ENCODE data around the gene NUDCD2. TPM values are rescaled to one million over a fixed set of nuclear protein-coding genes. Genes with fewer than 3 reads are reported as not detected.

The NUDCD2 gene
- total and polyA plus RNA-seq, 2 donors (not counting 3 experiments of a cell fraction or from before 2014, with no cell fraction given), result 3.9 to 50.3 TPM

DNA sequence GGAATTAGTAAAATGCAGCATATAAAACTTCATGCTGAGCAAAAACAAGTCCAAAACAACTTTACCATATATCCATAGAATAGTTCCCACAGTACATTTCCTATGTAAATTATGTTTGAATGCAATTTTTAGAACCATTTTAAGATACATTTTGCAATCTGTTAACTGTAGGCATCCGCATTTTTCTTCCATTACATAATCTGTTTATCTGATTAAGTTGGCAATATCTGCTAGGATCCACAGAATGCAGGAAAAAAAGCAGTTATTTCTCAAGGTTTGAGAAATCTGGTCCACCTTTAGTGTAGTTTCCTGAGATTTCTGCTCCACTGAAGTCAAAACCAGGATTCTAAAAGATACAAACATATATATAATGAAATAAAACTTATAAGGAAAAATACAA lies 6.2 kb downstream of the NUDCD2 start:
- Histone ChIP-seq H3K9me3 (replicated peaks; ENCODE audit: control insufficient read depth, insufficient read depth, low read length) (no peaks in the 10 kb centered on the region), H2AFZ (ENCODE audit: low read depth, low read length) (no peak overlapping the region), H3K27me3 (ENCODE audit: control insufficient read depth in 2 of 2, insufficient read depth in 2 of 2, low read length in 2 of 2) (no peaks in the 10 kb centered on the region), H3K4me1 (ENCODE audit: control insufficient read depth, extremely low read depth, insufficient read depth, low read length) (peaks cover 12% of the 10 kb centered on the region), H3K27ac (ENCODE audit: insufficient read depth, low read depth, low read length) (no peak overlapping the region), H4K20me1 (replicated peaks; ENCODE audit: control insufficient read depth, extremely low read depth, insufficient read depth, low read length) (no peaks in the 10 kb centered on the region), H3K9me1 (replicated peaks; ENCODE audit: control insufficient read depth, extremely low read depth, insufficient read depth, low read length) (no peaks in the 10 kb centered on the region), H3K79me2 (ENCODE audit: control insufficient read depth, insufficient read depth, low read length) (peaks cover 13% of the 10 kb centered on the region), H3K9ac (replicated peaks; ENCODE audit: extremely low read depth, insufficient read depth, low read length) (no peak overlapping the region), H3K4me2 (ENCODE audit: insufficient read depth, low read length) (no peak overlapping the region), H3K36me3 (ENCODE audit: control insufficient read depth in 2 of 2, extremely low read depth in 1 of 2, insufficient read depth in 2 of 2, low read length in 2 of 2) (peaks cover 0 to 4% of the 10 kb centered on the region in 2 experiments), H3K4me3 (replicated peaks in 1 of 3; ENCODE audit: insufficient read depth in 1 of 3, low read depth in 1 of 3, low read length in 3 of 3) (no peak overlapping the region)
- FAIRE-seq (no peak), DNase-seq (ENCODE audit: low read depth, low spot score) (no peak)
- dilution Hi-C loops (cut with MboI; ENCODE audit: extremely low pct_ligation_motif_present, low sequenced_read_pairs), result no loop called here
- POLR2A ChIA-PET, result no interaction called here
- CTCF ChIA-PET, result interaction anchor here (1.1 kb wide), 1 partner anchor 13 kb away, joined by 4 read pairs; no protein-coding TSS in a partner anchor
- TF ChIP-seq, protein P1, sequence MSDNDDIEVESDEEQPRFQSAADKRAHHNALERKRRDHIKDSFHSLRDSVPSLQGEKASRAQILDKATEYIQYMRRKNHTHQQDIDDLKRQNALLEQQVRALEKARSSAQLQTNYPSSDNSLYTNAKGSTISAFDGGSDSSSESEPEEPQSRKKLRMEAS (IDR thresholded peaks at IDR 0.05; ENCODE audit: insufficient read depth, insufficient read length), result no peak
- TF ChIP-seq FOS (IDR thresholded peaks at IDR 0.05; ENCODE audit: borderline replicate concordance, insufficient read depth, low read length), result no peak
- TF ChIP-seq, protein P2, sequence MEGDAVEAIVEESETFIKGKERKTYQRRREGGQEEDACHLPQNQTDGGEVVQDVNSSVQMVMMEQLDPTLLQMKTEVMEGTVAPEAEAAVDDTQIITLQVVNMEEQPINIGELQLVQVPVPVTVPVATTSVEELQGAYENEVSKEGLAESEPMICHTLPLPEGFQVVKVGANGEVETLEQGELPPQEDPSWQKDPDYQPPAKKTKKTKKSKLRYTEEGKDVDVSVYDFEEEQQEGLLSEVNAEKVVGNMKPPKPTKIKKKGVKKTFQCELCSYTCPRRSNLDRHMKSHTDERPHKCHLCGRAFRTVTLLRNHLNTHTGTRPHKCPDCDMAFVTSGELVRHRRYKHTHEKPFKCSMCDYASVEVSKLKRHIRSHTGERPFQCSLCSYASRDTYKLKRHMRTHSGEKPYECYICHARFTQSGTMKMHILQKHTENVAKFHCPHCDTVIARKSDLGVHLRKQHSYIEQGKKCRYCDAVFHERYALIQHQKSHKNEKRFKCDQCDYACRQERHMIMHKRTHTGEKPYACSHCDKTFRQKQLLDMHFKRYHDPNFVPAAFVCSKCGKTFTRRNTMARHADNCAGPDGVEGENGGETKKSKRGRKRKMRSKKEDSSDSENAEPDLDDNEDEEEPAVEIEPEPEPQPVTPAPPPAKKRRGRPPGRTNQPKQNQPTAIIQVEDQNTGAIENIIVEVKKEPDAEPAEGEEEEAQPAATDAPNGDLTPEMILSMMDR (IDR thresholded peaks at IDR 0.05; ENCODE audit: extremely low read depth in 1 of 2, insufficient read depth in 1 of 2, low read depth in 1 of 2, low read length in 2 of 2), result no peak
- TF ChIP-seq JUN (IDR thresholded peaks at IDR 0.05; ENCODE audit: borderline replicate concordance, insufficient read depth, insufficient read length, low read depth), result no peak
- no peak for TF ChIP-seq EZH2 (IDR thresholded peaks at IDR 0.05; ENCODE audit: borderline replicate concordance, low read depth, low read length, severe bottlenecking)
- no peak for TF ChIP-seq MYC (IDR thresholded peaks at IDR 0.05; ENCODE audit: low read depth, low read length)
- no peak for TF ChIP-seq POLR2AphosphoS5 (IDR thresholded peaks at IDR 0.05; ENCODE audit: insufficient read depth, low read depth, low read length)
- no peak for TF ChIP-seq POLR2A (IDR thresholded peaks at IDR 0.05; ENCODE audit: low read depth, low read length)
- no peak for TF ChIP-seq GATA2 (IDR thresholded peaks at IDR 0.05; ENCODE audit: insufficient read depth, insufficient read length, low read depth, low read length)
- intact Hi-C loops (cut with micrococcal nuclease), result no loop called here
- BruUV-seq (replicated peaks), result no TSS peak

All from endothelial cell of umbilical vein (primary cell).